IMR-90 (cell line): ENCODE measurements around the gene THEM5. TPM values are rescaled to one million over a fixed set of nuclear protein-coding genes. Genes with fewer than 3 reads are reported as not detected.

ENCODE experiments used
- ATAC-seq: fragments of 200-7000 bp; cut with Tn5 transposase; 2 replicates; pipeline ENCODE4 v1.9.1; 2020; ENCODE audit warnings: low read depth, mild to moderate bottlenecking, moderate library complexity
- BruUV-seq: library from RNA; stranded (reverse); fragments of 400-500 nt; replicated peaks from 2 replicates; lab custom pipeline; 2021; lab: Mats Ljungman, UMichigan
- CTCF ChIA-PET: fragments of 300-600 bp; formaldehyde crosslinking; extraction: SDS; loops from one replicate; lab custom pipeline; 2021; ENCODE audit warnings: antibody characterized with exemption; lab: Yijun Ruan, JAX
- POLR2A ChIA-PET: fragments of 300-600 bp; sonication (Branson Sonifier 250); formaldehyde crosslinking; loops from one replicate; lab custom pipeline; 2022; ENCODE audit warnings: antibody characterized with exemption; ENCODE audit not compliant: unreplicated experiment; lab: Charles Lee
- DNase-seq: peaks from one replicate; pipeline ENCODE4 v3.0.0; 2013
- H2AFZ ChIP-seq: replicated peaks from 2 replicates; pipeline ENCODE3; 2013; ENCODE audit warnings: low read length, mild to moderate bottlenecking; ENCODE audit not compliant: poor library complexity
- H2AK5ac ChIP-seq: 2 replicates; pipeline ENCODE4 v1.6.1; 2013; ENCODE audit warnings: low read depth, low read length, inconsistent platforms
- H2AK9ac ChIP-seq: replicated peaks from 2 replicates; pipeline ENCODE3; 2013; ENCODE audit warnings: mild to moderate bottlenecking, low read depth, low read length, moderate library complexity; ENCODE audit not compliant: poor library complexity
- H2BK120ac ChIP-seq: 2 replicates; pipeline ENCODE4 v1.6.1; 2013; ENCODE audit warnings: low read depth, low read length, inconsistent platforms
- H2BK15ac ChIP-seq: 3 replicates; pipeline ENCODE4 v1.6.1; 2013; ENCODE audit warnings: low read depth, low read length, inconsistent platforms
- H2BK20ac ChIP-seq: 2 replicates; pipeline ENCODE4 v1.6.1; 2013; ENCODE audit warnings: low read depth, mild to moderate bottlenecking, inconsistent platforms, low read length, moderate library complexity
- H2BK5ac ChIP-seq: 2 replicates; pipeline ENCODE4 v1.6.1; 2013; ENCODE audit warnings: mild to moderate bottlenecking, low read depth, low read length, inconsistent platforms; ENCODE audit not compliant: poor library complexity, severe bottlenecking
- H3K14ac ChIP-seq: replicated peaks from 2 replicates; pipeline ENCODE4 v1.6.1; 2013; ENCODE audit warnings: low read depth, low read length, inconsistent platforms
- H3K18ac ChIP-seq: 2 replicates; pipeline ENCODE4 v1.6.1; 2013; ENCODE audit warnings: low read depth, low read length, control low read depth
- H3K23ac ChIP-seq: 2 replicates; pipeline ENCODE4 v1.6.1; 2013; ENCODE audit warnings: low read depth, low read length, inconsistent platforms
- H3K27ac ChIP-seq: 2 replicates; pipeline ENCODE4 v1.5.1; 2013; ENCODE audit warnings: mild to moderate bottlenecking, control low read depth, low read length; ENCODE audit not compliant: insufficient read depth
- H3K27me3 ChIP-seq: 2 replicates; pipeline ENCODE4 v1.6.1; 2013; ENCODE audit warnings: low read length; ENCODE audit not compliant: control insufficient read depth, insufficient read depth
- H3K36me3 ChIP-seq: 2 replicates; pipeline ENCODE4 v1.6.1; 2013; ENCODE audit warnings: low read length, mixed read lengths; ENCODE audit not compliant: control insufficient read depth, insufficient read depth
- H3K4ac ChIP-seq: 2 replicates; pipeline ENCODE4 v1.6.1; 2013; ENCODE audit warnings: low read depth, low read length, inconsistent platforms
- H3K4me1 ChIP-seq: 2 replicates; pipeline ENCODE4 v1.6.1; 2013; ENCODE audit warnings: low read length, mixed read lengths; ENCODE audit not compliant: control insufficient read depth, insufficient read depth
- H3K4me2 ChIP-seq: 2 replicates; pipeline ENCODE4 v1.6.1; 2013; ENCODE audit warnings: low read depth, mild to moderate bottlenecking, control low read depth, low read length, moderate library complexity
- H3K4me3 ChIP-seq: 2 replicates; pipeline ENCODE4 v1.5.1; 2013; ENCODE audit warnings: low read depth, mild to moderate bottlenecking, control low read depth, low read length, moderate library complexity; ENCODE audit not compliant: insufficient read depth
- H3K56ac ChIP-seq: 2 replicates; pipeline ENCODE4 v1.6.1; 2013; ENCODE audit warnings: low read length, inconsistent platforms; ENCODE audit not compliant: insufficient read depth; ENCODE audit errors: extremely low read depth
- H3K79me1 ChIP-seq, 2 experiments: 2 replicates each; pipeline ENCODE4 v1.6.1; 2013; ENCODE audit warnings: low read length in 2 of 2, inconsistent platforms in 1 of 2, low read depth in 1 of 2
- H3K9ac ChIP-seq: 2 replicates; pipeline ENCODE4 v1.6.1; 2013; ENCODE audit warnings: low read depth, low read length, control low read depth
- H3K9me1 ChIP-seq: 2 replicates; pipeline ENCODE4 v1.6.1; 2013; ENCODE audit warnings: low read length, inconsistent platforms; ENCODE audit not compliant: insufficient read depth
- H3K9me3 ChIP-seq: 2 replicates; pipeline ENCODE4 v1.6.1; 2013; ENCODE audit warnings: low read length; ENCODE audit not compliant: control insufficient read depth, insufficient read depth
- H4K20me1 ChIP-seq: 2 replicates; pipeline ENCODE4 v1.6.1; 2013; ENCODE audit warnings: low read length, inconsistent platforms; ENCODE audit not compliant: insufficient read depth
- H4K5ac ChIP-seq: 2 replicates; pipeline ENCODE4 v1.6.1; 2013; ENCODE audit warnings: mild to moderate bottlenecking, low read depth, low read length, control low read depth
- H4K8ac ChIP-seq, 2 experiments: 2 replicates each; pipeline ENCODE4 v1.6.1; 2013; ENCODE audit warnings: low read depth in 2 of 2, low read length in 2 of 2, control low read depth in 1 of 2, inconsistent platforms in 1 of 2
- H4K91ac ChIP-seq: 2 replicates; pipeline ENCODE4 v1.6.1; 2013; ENCODE audit warnings: low read depth, low read length, inconsistent platforms; ENCODE audit not compliant: insufficient read depth
- BHLHE40 ChIP-seq: fragments of 150-350 bp; IDR thresholded peaks from 2 replicates; pipeline ENCODE4 v1.6.1; 2016; ENCODE audit warnings: mild to moderate bottlenecking, low read depth, low read length
- CEBPB ChIP-seq: IDR thresholded peaks from 2 replicates; pipeline ENCODE4 v1.6.1; 2012; ENCODE audit warnings: low read depth, low read length, improper control_type of control experiment
- CTCF ChIP-seq: conservative IDR thresholded peaks from 2 replicates; pipeline ENCODE4 v1.5.1; 2012; ENCODE audit warnings: mild to moderate bottlenecking, low read depth, low read length, improper control_type of control experiment
- ELK1 ChIP-seq: fragments of 150-350 bp; IDR thresholded peaks from 2 replicates; pipeline ENCODE4 v1.6.1; 2016; ENCODE audit warnings: low read depth, mild to moderate bottlenecking, low read length, moderate library complexity, borderline replicate concordance
- FOS ChIP-seq: fragments of 150-350 bp; IDR thresholded peaks from 2 replicates; pipeline ENCODE4 v1.6.1; 2016; ENCODE audit warnings: low read depth, low read length
- MAFK ChIP-seq: IDR thresholded peaks from 2 replicates; pipeline ENCODE4 v1.6.1; 2012; ENCODE audit warnings: low read depth, low read length, improper control_type of control experiment
- MAZ ChIP-seq: IDR thresholded peaks from 2 replicates; pipeline ENCODE4 v1.6.1; 2012; ENCODE audit warnings: low read depth, mild to moderate bottlenecking, low read length, improper control_type of control experiment, moderate library complexity, borderline replicate concordance
- NFE2L2 ChIP-seq: fragments of 150-350 bp; IDR thresholded peaks from 2 replicates; pipeline ENCODE4 v1.6.1; 2016; ENCODE audit warnings: low read depth, mild to moderate bottlenecking, low read length
- RAD21 ChIP-seq: IDR thresholded peaks from 2 replicates; pipeline ENCODE4 v1.6.1; 2012; ENCODE audit warnings: low read length, improper control_type of control experiment
- RCOR1 ChIP-seq: IDR thresholded peaks from 2 replicates; pipeline ENCODE4 v1.6.1; 2012; ENCODE audit warnings: mild to moderate bottlenecking, low read length, improper control_type of control experiment; ENCODE audit not compliant: insufficient replicate concordance
- RFX5 ChIP-seq: IDR thresholded peaks from 2 replicates; pipeline ENCODE4 v1.8.0; 2012; ENCODE audit warnings: low read depth, mild to moderate bottlenecking, low read length, moderate library complexity
- WGBS, 2 experiments: methylation state at CpG; one replicate each; pipeline versions ENCODE4 v1.1.5 to v1.1.7; 2013; ENCODE audit warnings: missing lambda C conversion rate in 2 of 2; ENCODE audit not compliant: insufficient read length in 1 of 2; ENCODE audit errors: extremely low coverage in 2 of 2; 5-methylcytosine and 5-hydroxymethylcytosine counted together
- dilution Hi-C: fragments of 300-500 bp; cut with HindIII; formaldehyde crosslinking; loops from one replicate; pipeline ENCODE4 v1.14.3; 2018; ENCODE audit warnings: low sequenced_read_pairs; ENCODE audit not compliant: unreplicated experiment
- in situ Hi-C: fragments of 300-500 bp; cut with MboI; formaldehyde crosslinking; loops from 3 replicates; pipeline ENCODE4 v1.14.3; 2019; ENCODE audit warnings: low sequenced_read_pairs, inconsistent platforms, mixed read lengths
- intact Hi-C: fragments of 100-400 bp; cut with micrococcal nuclease; formaldehyde crosslinking; loops from 2 replicates; pipeline ENCODE4 v1.10.0; 2022
- polyA plus RNA-seq, 3 experiments: library from polyadenylated mRNA; depleted of rRNA; stranded (reverse); fragments of >200 nt; gene quantifications; 2 replicates each; pipeline ENCODE4 v1.2.3, GENCODE V29; 2012; ENCODE audit warnings: low replicate concordance in 1 of 3
- total RNA-seq: library from RNA; depleted of rRNA; stranded (reverse); fragments of >200 nt; gene quantifications from 2 replicates; pipeline ENCODE4 v1.2.3, GENCODE V29; 2012

The THEM5 gene
- total and polyA plus RNA-seq, 2 of the 4 experiments (the other 2 are of a cell fraction) = not detected

- in situ Hi-C loops (no loop called here), intact Hi-C loops (no loop called here), dilution Hi-C loops (no loop called here)
- Histone ChIP-seq H3K14ac (no peak overlapping the region), H3K4ac (no peak overlapping the region), H2BK5ac (no peak overlapping the region), H3K9me1 (no peaks in the 10 kb centered on the region; the same call in 1 of the 2 replicates), H3K36me3 (no peaks in the 10 kb centered on the region), H3K4me2 (no peak overlapping the region), H3K23ac (no peak overlapping the region), H2BK20ac (no peak overlapping the region), H2AK5ac (no peak overlapping the region), H3K9ac (no peak overlapping the region), H3K79me1 (no peaks in the 10 kb centered on the region), H4K8ac (no peak overlapping the region), H3K4me3 (no peak overlapping the region), H3K18ac (no peak overlapping the region), H2AFZ (no peak overlapping the region), H3K27me3 (peaks cover 71% of the 10 kb centered on the region), H2AK9ac (no peak overlapping the region), H4K20me1 (no peaks in the 10 kb centered on the region), H3K4me1 (no peaks in the 10 kb centered on the region), H2BK15ac (no peak overlapping the region), H3K56ac (no peak overlapping the region), H4K91ac (no peak overlapping the region), H3K9me3 (no peaks in the 10 kb centered on the region), H4K5ac (no peak overlapping the region), H2BK120ac (no peak overlapping the region), H3K27ac (no peak overlapping the region)
- WGBS, 2 experiments = no CpG with 5 or more reads among the region's 12 CpGs
- ChIA-PET POLR2A (no interaction called here), CTCF (no interaction called here)
- TF ChIP-seq FOS (no peak), CEBPB (no peak), MAFK (no peak), NFE2L2 (no peak), ELK1 (no peak), BHLHE40 (no peak), RAD21 (no peak), MAZ (no peak), CTCF (no peak), RCOR1 (no peak), RFX5 (no peak)
- ATAC-seq (no peak), DNase-seq (no peak)
- no TSS peak for BruUV-seq
These were observed 40.1 kb downstream of the THEM5 start for GRCh38 chr1:151813271-151813977.
